ENCODE measurements around the gene LMO3.

- TF ChIP-seq CTCF (IDR thresholded peaks at IDR 0.05) (no peak), POLR2A (IDR thresholded peaks at IDR 0.05) (no peak)
These were observed 12.4 kb downstream of the LMO3 start for GRCh38 chr12:16593546-16593945.

Measured in body of pancreas (tissue), 4 donors.